BE2C (cell line): ENCODE data around the gene SCAMP4.

Source experiments
- DNase-seq: peaks from one replicate; pipeline ENCODE4 v3.0.0-alpha.2; 2020
- H3K27me3 ChIP-seq: fragments of 250-450 bp; sonication (Bioruptor Pico); 2 replicates; pipeline ENCODE4 v1.5.1; 2020; ENCODE audit warnings: mild to moderate bottlenecking
- H3K36me3 ChIP-seq: fragments of 250-450 bp; sonication (Bioruptor Pico); 2 replicates; pipeline ENCODE4 v1.5.1; 2020; ENCODE audit warnings: mild to moderate bottlenecking
- H3K4me1 ChIP-seq: fragments of 250-450 bp; sonication (Bioruptor Pico); 2 replicates; pipeline ENCODE4 v1.5.1; 2020
- H3K4me3 ChIP-seq: 2 replicates; pipeline ENCODE4 v1.5.1; 2011; ENCODE audit warnings: low read depth, low read length
- H3K9me3 ChIP-seq: fragments of 250-450 bp; sonication (Bioruptor Pico); 2 replicates; pipeline ENCODE4 v1.5.1; 2020
- TF ChIP-seq, protein P1 (sequence below): IDR thresholded peaks from 2 replicates; pipeline ENCODE4 v1.5.1; 2012; ENCODE audit warnings: mild to moderate bottlenecking, low read depth, low read length

Gene SCAMP4

DNA sequence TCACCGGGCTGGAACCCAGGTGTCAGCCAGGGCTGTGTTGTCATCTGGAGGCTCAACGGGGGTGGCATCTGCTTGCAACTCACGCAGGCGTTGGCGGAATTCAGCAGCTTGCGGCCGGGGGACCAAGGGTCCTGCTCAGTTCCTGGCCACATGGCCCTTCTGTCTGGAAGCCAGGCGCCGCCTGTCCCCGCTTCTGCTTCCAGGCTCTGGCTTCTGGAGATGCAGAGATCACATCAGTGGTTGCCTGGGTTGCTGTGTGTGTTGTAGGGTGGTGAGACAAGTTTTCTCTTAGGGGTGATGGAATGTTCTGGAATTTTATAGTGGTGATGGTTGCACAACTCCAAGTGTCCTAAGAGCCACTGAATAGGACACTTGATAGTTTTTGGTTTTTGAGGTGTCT, 5.0 kb downstream of the SCAMP4 start:
- Histone ChIP-seq H3K9me3 (no peaks in the 10 kb centered on the region), H3K27me3 (no peaks in the 10 kb centered on the region), H3K36me3 (peaks cover 38% of the 10 kb centered on the region), H3K4me1 (peaks cover 9% of the 10 kb centered on the region), H3K4me3 (no peak overlapping the region)
- TF ChIP-seq, protein P1, sequence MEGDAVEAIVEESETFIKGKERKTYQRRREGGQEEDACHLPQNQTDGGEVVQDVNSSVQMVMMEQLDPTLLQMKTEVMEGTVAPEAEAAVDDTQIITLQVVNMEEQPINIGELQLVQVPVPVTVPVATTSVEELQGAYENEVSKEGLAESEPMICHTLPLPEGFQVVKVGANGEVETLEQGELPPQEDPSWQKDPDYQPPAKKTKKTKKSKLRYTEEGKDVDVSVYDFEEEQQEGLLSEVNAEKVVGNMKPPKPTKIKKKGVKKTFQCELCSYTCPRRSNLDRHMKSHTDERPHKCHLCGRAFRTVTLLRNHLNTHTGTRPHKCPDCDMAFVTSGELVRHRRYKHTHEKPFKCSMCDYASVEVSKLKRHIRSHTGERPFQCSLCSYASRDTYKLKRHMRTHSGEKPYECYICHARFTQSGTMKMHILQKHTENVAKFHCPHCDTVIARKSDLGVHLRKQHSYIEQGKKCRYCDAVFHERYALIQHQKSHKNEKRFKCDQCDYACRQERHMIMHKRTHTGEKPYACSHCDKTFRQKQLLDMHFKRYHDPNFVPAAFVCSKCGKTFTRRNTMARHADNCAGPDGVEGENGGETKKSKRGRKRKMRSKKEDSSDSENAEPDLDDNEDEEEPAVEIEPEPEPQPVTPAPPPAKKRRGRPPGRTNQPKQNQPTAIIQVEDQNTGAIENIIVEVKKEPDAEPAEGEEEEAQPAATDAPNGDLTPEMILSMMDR = no peak
- peak; percentile 87 for DNase-seq

DNA sequence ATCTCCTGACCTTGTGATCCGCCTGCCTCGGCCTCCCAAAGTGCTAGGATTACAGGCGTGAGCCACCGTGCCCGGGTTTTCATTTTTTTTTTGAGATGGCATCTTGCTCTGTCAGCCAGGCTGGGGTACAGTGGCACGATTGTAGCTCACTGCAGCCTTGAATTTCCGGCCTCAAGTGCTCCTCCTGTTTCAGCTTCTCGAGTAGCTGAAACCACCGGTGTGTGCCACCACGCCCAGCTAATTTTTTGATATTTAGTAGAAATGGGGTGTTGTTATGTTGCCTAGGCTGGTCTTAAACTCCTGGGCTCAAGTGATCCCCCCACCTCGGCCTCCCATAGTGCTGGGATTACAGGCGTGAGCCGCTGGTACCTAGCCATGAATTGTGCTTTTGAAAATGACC, 5.9 kb downstream of the SCAMP4 start:
- Histone ChIP-seq H3K36me3 (peaks cover 35% of the 10 kb centered on the region), H3K9me3 (no peaks in the 10 kb centered on the region), H3K27me3 (no peaks in the 10 kb centered on the region), H3K4me3 (no peak overlapping the region), H3K4me1 (peaks cover 9% of the 10 kb centered on the region)
- DNase-seq = no peak
- TF ChIP-seq, protein P1 = no peak

DNA sequence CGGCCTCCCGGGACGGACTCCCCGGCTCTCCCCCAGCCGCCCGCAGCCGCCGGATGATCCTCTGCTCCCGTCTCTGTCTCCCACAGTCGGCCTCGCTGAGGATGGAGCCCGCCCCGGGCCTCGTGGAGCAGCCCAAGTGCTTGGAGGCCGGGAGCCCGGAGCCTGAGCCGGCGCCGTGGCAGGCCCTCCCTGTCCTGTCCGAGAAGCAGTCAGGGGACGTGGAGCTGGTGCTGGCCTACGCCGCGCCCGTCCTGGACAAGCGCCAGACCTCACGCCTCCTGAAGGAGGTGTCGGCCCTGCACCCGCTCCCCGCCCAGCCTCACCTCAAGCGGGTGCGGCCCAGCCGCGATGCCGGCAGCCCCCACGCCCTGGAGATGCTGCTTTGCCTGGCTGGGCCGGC, 6.8 kb downstream of the SCAMP4 start:
- Histone ChIP-seq H3K4me3 (no peak overlapping the region), H3K27me3 (no peaks in the 10 kb centered on the region), H3K36me3 (peaks cover 30% of the 10 kb centered on the region), H3K4me1 (peaks cover 9% of the 10 kb centered on the region), H3K9me3 (no peaks in the 10 kb centered on the region)
- TF ChIP-seq, protein P1 = no peak
- DNase-seq = no peak

DNA sequence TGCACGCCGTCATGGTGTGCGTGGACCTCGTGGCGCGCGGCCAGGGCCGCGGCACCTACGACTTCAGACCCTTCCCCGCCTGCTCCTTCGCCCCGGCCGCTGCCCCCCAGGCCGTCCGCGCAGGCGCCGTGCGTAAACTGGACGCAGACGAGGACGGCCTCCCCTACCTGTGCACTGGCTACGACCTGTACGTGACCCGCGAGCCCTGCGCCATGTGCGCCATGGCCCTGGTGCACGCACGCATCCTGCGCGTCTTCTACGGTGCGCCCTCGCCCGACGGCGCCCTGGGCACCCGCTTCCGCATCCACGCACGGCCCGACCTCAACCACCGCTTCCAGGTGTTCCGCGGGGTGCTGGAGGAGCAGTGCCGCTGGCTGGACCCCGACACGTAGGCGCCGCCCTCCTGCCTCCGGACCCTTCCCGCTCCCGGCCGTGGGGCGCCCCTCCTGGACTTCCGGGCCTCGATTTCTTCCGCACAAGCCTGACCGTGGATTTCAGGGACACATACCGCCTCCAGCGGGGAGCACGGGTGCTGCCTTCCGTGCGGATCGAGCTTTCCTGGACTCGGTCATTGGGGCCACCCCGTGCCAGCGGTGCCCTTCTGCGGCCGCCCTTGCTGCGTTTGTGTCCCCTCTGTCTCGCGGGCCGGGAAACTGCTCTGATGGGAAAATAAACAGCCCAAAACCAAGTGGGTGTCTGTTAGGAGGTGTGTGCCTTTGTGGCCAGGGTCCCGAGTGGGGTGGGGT, 7.7 kb downstream of the SCAMP4 start:
- Histone ChIP-seq H3K4me1 (peaks cover 9% of the 10 kb centered on the region), H3K27me3 (no peaks in the 10 kb centered on the region), H3K36me3 (peaks cover 33% of the 10 kb centered on the region), H3K9me3 (no peaks in the 10 kb centered on the region), H3K4me3 (no peak overlapping the region)
- TF ChIP-seq, protein P1 = no peak
- DNase-seq = no peak

DNA sequence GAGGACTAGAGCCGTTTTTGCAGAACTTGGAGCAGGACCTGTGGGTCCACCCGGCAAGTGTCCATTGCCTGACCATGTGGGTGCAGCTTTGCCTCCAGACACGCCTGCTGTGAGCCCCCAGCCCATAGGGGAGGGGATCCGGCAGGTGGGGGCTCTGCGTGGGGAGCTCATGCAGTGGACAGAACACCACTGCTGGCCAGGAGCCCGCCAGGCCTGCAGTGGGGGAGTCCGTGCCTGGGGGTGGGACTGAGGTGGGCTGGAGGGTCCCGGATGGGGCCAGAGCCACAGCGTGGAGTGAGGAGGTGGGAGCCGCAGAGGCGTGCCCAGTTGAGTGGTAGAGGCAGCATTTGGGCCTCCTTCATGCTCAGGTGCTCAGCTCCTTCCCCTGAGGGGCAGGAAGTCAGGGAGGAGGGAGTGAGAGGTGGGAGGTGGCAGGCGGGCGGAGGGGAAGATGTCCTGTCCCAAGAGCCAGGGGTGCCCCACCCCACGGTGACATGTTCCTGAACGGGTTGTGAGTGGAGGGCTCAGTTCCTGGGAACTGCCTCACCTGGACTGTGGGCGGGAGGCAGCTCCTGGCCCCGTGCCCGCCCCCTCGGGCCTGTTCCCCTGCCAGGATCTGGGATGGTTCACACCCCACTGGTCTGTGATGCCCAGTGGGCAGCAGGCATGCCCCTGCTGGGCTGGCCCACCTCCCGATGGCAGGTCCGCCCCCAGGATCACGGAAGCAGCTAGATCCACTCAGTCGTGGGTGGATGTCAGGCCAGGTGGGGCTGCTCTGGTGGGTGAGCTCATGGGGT, 8.8 kb downstream of the SCAMP4 start:
- Histone ChIP-seq H3K9me3 (no peaks in the 10 kb centered on the region), H3K36me3 (peaks cover 37% of the 10 kb centered on the region), H3K4me3 (no peak overlapping the region), H3K27me3 (no peaks in the 10 kb centered on the region), H3K4me1 (peaks cover 9% of the 10 kb centered on the region)
- no peak for DNase-seq
- TF ChIP-seq, protein P1 = no peak

DNA sequence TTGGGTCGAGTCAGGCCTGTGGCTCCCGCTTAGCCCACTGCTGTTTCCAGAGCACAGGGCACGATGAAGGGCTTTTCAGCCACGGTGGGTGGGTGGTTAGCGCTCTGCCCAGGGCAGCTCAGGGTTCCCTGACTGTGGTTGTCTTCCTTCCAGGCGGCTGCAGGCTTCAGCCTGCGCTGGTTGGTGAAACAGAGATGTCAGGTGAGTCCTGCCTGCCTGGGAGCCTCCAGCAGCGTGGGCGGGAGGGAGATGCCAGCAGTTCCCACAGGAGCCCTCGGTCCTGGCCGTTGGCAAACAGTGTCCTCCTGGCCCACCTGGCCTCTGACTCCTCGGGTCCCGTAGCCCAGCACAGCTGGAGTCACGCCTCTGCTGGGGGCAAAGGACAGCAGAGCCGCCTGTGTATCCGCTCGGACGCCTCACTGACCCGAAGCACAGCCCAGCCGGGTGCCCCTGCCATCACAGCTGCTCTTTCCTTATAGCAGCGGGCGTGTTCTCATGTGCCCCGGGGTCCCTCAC, 9.7 kb downstream of the SCAMP4 start:
- no peak for DNase-seq
- peaks cover 2% of the 10 kb centered on the region for H3K4me1 ChIP-seq
- no peaks in the 10 kb centered on the region for H3K9me3 ChIP-seq
- peaks cover 34% of the 10 kb centered on the region for H3K36me3 ChIP-seq
- H3K27me3 ChIP-seq = no peaks in the 10 kb centered on the region
- TF ChIP-seq, protein P1 = no peak
- no peak overlapping the region for H3K4me3 ChIP-seq
